ENCODE measurements around the gene FGR. TPM values are rescaled to one million over a fixed set of nuclear protein-coding genes. Genes with fewer than 3 reads are reported as not detected.

Gene FGR
- total RNA-seq, 1 donor from 2014 or later: not detected

GRCh38 chr1:27658951-27659496, 24.0 kb upstream of the FGR start:
- no peaks in the 10 kb centered on the region for H3K9me3 Mint-ChIP-seq (ENCODE audit: low read depth)
- no peaks in the 10 kb centered on the region for H3K36me3 Mint-ChIP-seq (ENCODE audit: low read depth)
- no peak for DNase-seq (ENCODE audit: low spot score)
- H3K27ac Mint-ChIP-seq (ENCODE audit: unreplicated experiment): peak overlapping the region; percentile 42
- H3K4me1 Mint-ChIP-seq (ENCODE audit: low read depth): peaks cover 29% of the 10 kb centered on the region
- no peaks in the 10 kb centered on the region for H3K27me3 Mint-ChIP-seq (ENCODE audit: low read depth)
- H3K4me3 Mint-ChIP-seq (ENCODE audit: unreplicated experiment): peak overlapping the region; percentile 65
- no peak for TF ChIP-seq CTCF (IDR thresholded peaks at IDR 0.05)

GRCh38 chr1:27656157-27656893, 21.3 kb upstream of the FGR start:
- peak; percentile 13 for TF ChIP-seq CTCF (IDR thresholded peaks at IDR 0.05)
- no peaks in the 10 kb centered on the region for H3K36me3 Mint-ChIP-seq (ENCODE audit: low read depth)

GRCh38 chr1:27655151-27655937, 20.4 kb upstream of the FGR start:
- peaks cover 25% of the 10 kb centered on the region for H3K4me1 Mint-ChIP-seq (ENCODE audit: low read depth)
- no peak overlapping the region for H3K4me3 Mint-ChIP-seq (ENCODE audit: unreplicated experiment)
- no peak for DNase-seq (ENCODE audit: low spot score)
- H3K36me3 Mint-ChIP-seq (ENCODE audit: low read depth): no peaks in the 10 kb centered on the region
- TF ChIP-seq CTCF (IDR thresholded peaks at IDR 0.05): no peak
- H3K9me3 Mint-ChIP-seq (ENCODE audit: low read depth): no peaks in the 10 kb centered on the region
- no peak overlapping the region for H3K27ac Mint-ChIP-seq (ENCODE audit: unreplicated experiment)
- no peaks in the 10 kb centered on the region for H3K27me3 Mint-ChIP-seq (ENCODE audit: low read depth)

More at GRCh38 chr1:27656157-27656893, 21.3 kb upstream of the FGR start:
- no peaks in the 10 kb centered on the region for H3K9me3 Mint-ChIP-seq (ENCODE audit: low read depth)
- no peaks in the 10 kb centered on the region for H3K27me3 Mint-ChIP-seq (ENCODE audit: low read depth)
- no peak overlapping the region for H3K4me3 Mint-ChIP-seq (ENCODE audit: unreplicated experiment)
- H3K4me1 Mint-ChIP-seq (ENCODE audit: low read depth): peaks cover 21% of the 10 kb centered on the region
- DNase-seq (ENCODE audit: low spot score): no peak
- H3K27ac Mint-ChIP-seq (ENCODE audit: unreplicated experiment): no peak overlapping the region

GRCh38 chr1:27652111-27652864, 17.3 kb upstream of the FGR start:
- H3K36me3 Mint-ChIP-seq (ENCODE audit: low read depth): no peaks in the 10 kb centered on the region
- TF ChIP-seq CTCF (IDR thresholded peaks at IDR 0.05): no peak
- H3K4me3 Mint-ChIP-seq (ENCODE audit: unreplicated experiment): no peak overlapping the region
- no peak overlapping the region for H3K27ac Mint-ChIP-seq (ENCODE audit: unreplicated experiment)
- H3K27me3 Mint-ChIP-seq (ENCODE audit: low read depth): no peaks in the 10 kb centered on the region
- DNase-seq (ENCODE audit: low spot score): no peak
- no peaks in the 10 kb centered on the region for H3K9me3 Mint-ChIP-seq (ENCODE audit: low read depth)
- peaks cover 14% of the 10 kb centered on the region for H3K4me1 Mint-ChIP-seq (ENCODE audit: low read depth)

Measured in chondrocyte (in vitro differentiated cells).